DND-41 (cell line): ENCODE results near the gene NCAN.

Experiments used
- ATAC-seq: fragments of 200-7000 bp; cut with Tn5 transposase; 3 replicates; pipeline ENCODE4 v1.9.1; 2021; ENCODE audit warnings: low read depth; ENCODE audit not compliant: insufficient read depth
- DNase-seq: peaks from one replicate; pipeline ENCODE4 v3.0.0-alpha.2; 2020
- H2AFZ ChIP-seq: 2 replicates; pipeline ENCODE4 v1.6.0; 2012; ENCODE audit warnings: low read depth, low read length
- H3K27ac ChIP-seq: 2 replicates; pipeline ENCODE4 v1.5.1; 2012; ENCODE audit warnings: low read length, inconsistent platforms
- H3K27me3 ChIP-seq: fragments of 200-600 bp; sonication (generic); 2 replicates; pipeline ENCODE4 v1.6.0; 2012; ENCODE audit warnings: low read length, mild to moderate bottlenecking, inconsistent platforms; ENCODE audit not compliant: insufficient read depth, poor library complexity
- H3K36me3 ChIP-seq: 2 replicates; pipeline ENCODE4 v1.5.1; 2012; ENCODE audit warnings: low read length, inconsistent platforms; ENCODE audit not compliant: insufficient read depth
- H3K4me1 ChIP-seq: 2 replicates; pipeline ENCODE4 v1.5.1; 2012; ENCODE audit warnings: mild to moderate bottlenecking, low read length; ENCODE audit not compliant: insufficient read depth
- H3K4me2 ChIP-seq: 2 replicates; pipeline ENCODE4 v1.6.0; 2012; ENCODE audit warnings: mild to moderate bottlenecking, moderate library complexity, low read length, inconsistent platforms; ENCODE audit not compliant: insufficient read depth
- H3K4me3 ChIP-seq, 2 experiments: fragments of 200-600 bp in 1 of 2; shearing (Covaris generic) in 1 of 2; 2 replicates each; pipeline ENCODE4 v1.5.1; 2012 to 2016; ENCODE audit warnings: inconsistent platforms in 2 of 2, low read length in 2 of 2, mild to moderate bottlenecking in 2 of 2, low read depth in 1 of 2, moderate library complexity in 1 of 2
- H3K79me2 ChIP-seq: 2 replicates; pipeline ENCODE4 v1.6.0; 2012; ENCODE audit warnings: low read length, inconsistent platforms; ENCODE audit not compliant: insufficient read depth
- H3K9ac ChIP-seq: 2 replicates; pipeline ENCODE4 v1.6.0; 2012; ENCODE audit warnings: low read depth, mild to moderate bottlenecking, inconsistent platforms, low read length, moderate library complexity
- H3K9me3 ChIP-seq: 2 replicates; pipeline ENCODE4 v1.5.1; 2012; ENCODE audit warnings: low read length, moderate library complexity, mild to moderate bottlenecking, inconsistent platforms; ENCODE audit not compliant: insufficient read depth, severe bottlenecking
- H4K20me1 ChIP-seq: 2 replicates; pipeline ENCODE4 v1.6.0; 2012; ENCODE audit warnings: low read length; ENCODE audit not compliant: insufficient read depth
- EZH2 ChIP-seq: IDR thresholded peaks from 3 replicates; pipeline ENCODE4 v1.6.1; 2012; ENCODE audit warnings: borderline replicate concordance, low read depth, mild to moderate bottlenecking, moderate library complexity, low read length, inconsistent platforms; ENCODE audit not compliant: severe bottlenecking
- TF ChIP-seq, protein P1 (sequence below): IDR thresholded peaks from 2 replicates; pipeline ENCODE4 v1.5.1; 2012; ENCODE audit warnings: borderline replicate concordance, low read length, moderate library complexity, mild to moderate bottlenecking; ENCODE audit not compliant: poor library complexity, severe bottlenecking; ENCODE audit errors: extremely low read depth

Gene NCAN

DNA sequence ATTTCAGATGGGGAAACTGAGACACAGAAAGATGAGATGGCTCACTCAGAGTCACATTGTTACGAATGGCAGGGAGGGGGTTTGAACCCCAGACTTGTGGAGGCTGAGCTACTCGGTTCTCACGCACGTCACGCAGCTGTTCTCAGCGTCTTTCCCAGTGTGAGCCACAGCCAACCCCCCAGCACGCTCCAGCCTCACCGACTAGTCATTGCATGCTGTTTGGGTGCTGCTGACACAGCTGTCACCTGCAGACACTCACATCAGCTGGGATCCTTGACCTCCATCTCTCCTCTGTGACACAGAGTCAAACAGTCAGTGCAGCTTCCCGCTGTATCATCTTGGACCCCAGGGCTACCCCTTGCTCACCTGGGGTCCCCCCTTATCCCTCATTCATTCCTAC is 2.4 kb upstream of the NCAN start:
- H3K27ac ChIP-seq: no peak overlapping the region
- H3K4me3 ChIP-seq: no peak overlapping the region
- DNase-seq: no peak
- H3K4me2 ChIP-seq: no peak overlapping the region
- H3K9me3 ChIP-seq: no peaks in the 10 kb centered on the region
- no peak overlapping the region for H2AFZ ChIP-seq
- no peak; the same call in 2 of the 3 replicates for ATAC-seq
- no peaks in the 10 kb centered on the region for H3K79me2 ChIP-seq
- H3K4me1 ChIP-seq: no peaks in the 10 kb centered on the region
- no peaks in the 10 kb centered on the region for H3K36me3 ChIP-seq
- TF ChIP-seq, protein P1, sequence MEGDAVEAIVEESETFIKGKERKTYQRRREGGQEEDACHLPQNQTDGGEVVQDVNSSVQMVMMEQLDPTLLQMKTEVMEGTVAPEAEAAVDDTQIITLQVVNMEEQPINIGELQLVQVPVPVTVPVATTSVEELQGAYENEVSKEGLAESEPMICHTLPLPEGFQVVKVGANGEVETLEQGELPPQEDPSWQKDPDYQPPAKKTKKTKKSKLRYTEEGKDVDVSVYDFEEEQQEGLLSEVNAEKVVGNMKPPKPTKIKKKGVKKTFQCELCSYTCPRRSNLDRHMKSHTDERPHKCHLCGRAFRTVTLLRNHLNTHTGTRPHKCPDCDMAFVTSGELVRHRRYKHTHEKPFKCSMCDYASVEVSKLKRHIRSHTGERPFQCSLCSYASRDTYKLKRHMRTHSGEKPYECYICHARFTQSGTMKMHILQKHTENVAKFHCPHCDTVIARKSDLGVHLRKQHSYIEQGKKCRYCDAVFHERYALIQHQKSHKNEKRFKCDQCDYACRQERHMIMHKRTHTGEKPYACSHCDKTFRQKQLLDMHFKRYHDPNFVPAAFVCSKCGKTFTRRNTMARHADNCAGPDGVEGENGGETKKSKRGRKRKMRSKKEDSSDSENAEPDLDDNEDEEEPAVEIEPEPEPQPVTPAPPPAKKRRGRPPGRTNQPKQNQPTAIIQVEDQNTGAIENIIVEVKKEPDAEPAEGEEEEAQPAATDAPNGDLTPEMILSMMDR: no peak
- TF ChIP-seq EZH2: no peak
- no peaks in the 10 kb centered on the region for H3K27me3 ChIP-seq
- H4K20me1 ChIP-seq: peaks cover 4% of the 10 kb centered on the region; the same call in 1 of the 2 replicates
- H3K9ac ChIP-seq: no peak overlapping the region

DNA sequence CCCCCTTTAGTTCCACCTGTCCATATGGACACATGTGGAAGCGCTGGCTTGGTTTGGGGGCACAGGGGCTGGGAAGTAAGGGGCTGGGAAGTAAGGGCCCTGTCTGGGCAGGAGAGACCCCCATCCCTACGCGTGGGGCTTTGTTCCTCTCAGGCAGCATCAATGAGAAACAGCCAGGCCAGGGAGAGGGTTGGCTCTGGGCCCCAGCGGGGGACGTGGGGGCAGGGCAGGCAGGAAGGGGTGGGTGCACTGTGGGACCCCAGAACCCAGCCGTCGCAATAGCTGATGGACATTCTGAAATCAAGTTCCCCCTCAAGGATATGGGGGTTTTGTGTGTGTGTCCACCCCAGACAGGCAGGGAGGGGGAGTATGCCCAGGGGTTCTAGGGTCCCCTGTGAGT is 1.2 kb downstream of the NCAN start:
- ATAC-seq (no peak), DNase-seq (no peak)
- H3K79me2 ChIP-seq: no peaks in the 10 kb centered on the region
- H3K4me2 ChIP-seq: no peak overlapping the region
- no peaks in the 10 kb centered on the region for H3K27me3 ChIP-seq
- H2AFZ ChIP-seq: no peak overlapping the region
- H3K36me3 ChIP-seq: no peaks in the 10 kb centered on the region
- H3K9ac ChIP-seq: no peak overlapping the region
- H4K20me1 ChIP-seq: peaks cover 8% of the 10 kb centered on the region; the same call in 1 of the 2 replicates
- H3K27ac ChIP-seq: no peak overlapping the region
- H3K4me1 ChIP-seq: no peaks in the 10 kb centered on the region
- no peaks in the 10 kb centered on the region for H3K9me3 ChIP-seq
- H3K4me3 ChIP-seq: no peak overlapping the region
- no peak for TF ChIP-seq EZH2
- TF ChIP-seq, protein P1: no peak

DNA sequence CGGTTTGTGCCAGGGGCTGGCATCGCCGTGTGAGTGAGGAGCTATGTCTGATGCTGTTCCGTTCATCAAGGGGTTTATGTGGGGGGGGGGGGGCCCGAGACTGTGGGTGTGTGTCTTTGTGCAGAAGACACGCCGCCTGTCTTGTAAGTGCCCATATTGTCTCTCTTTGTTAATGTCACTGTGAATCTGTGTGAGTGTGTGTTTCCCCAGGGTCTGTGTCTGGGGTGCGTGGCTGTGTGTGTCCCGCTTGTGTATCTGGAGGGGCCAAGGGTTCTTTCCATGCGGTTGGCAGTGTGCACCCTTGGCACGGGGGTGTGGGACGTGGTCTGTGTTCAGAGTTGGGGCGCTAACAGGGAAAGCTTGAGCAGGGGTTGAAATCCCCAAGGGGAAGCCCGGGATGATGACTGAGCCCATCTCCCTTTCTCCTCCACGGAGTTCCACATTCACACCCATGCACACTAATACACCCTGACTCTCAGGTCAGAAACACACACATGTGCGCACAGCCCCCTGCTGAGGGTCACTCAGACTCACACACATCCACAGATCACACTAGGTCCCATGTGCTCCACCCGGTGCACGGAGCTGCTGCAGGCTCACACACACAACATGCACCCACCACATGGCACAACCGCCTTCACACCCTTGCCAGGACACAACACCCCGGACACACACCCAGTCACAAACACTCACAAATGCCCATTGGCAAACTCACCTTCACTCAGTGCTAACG is 1.8 kb downstream of the NCAN start:
- DNase-seq (no peak), ATAC-seq (no peak)
- no peak overlapping the region for H3K27ac ChIP-seq
- H3K9me3 ChIP-seq: no peaks in the 10 kb centered on the region
- no peak overlapping the region for H2AFZ ChIP-seq
- H3K27me3 ChIP-seq: no peaks in the 10 kb centered on the region
- no peak overlapping the region for H3K4me2 ChIP-seq
- H3K4me1 ChIP-seq: no peaks in the 10 kb centered on the region
- H4K20me1 ChIP-seq: peaks cover 8% of the 10 kb centered on the region; the same call in 1 of the 2 replicates
- no peak overlapping the region for H3K4me3 ChIP-seq
- H3K79me2 ChIP-seq: no peaks in the 10 kb centered on the region
- TF ChIP-seq, protein P1: no peak
- no peak for TF ChIP-seq EZH2
- H3K36me3 ChIP-seq: no peaks in the 10 kb centered on the region
- H3K9ac ChIP-seq: no peak overlapping the region

DNA sequence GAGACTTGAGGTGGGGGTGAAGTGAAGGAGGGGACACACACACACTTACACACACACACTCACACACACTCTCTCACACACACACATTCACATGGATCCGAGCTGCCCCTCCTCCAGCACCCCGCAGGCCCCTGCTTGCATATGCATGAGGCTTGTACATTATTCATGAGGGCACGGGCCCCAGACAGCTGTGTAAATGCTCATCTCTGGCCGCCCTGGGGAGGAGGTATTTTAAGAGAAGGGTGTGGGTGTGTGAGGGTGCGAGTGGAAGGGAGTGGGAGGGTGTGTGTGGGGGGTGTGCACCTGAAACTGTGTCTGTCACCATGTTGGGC is 2.4 kb downstream of the NCAN start:
- TF ChIP-seq EZH2: no peak
- TF ChIP-seq, protein P1: no peak
- Histone ChIP-seq H3K9ac (no peak overlapping the region), H3K27me3 (no peaks in the 10 kb centered on the region), H3K4me1 (no peaks in the 10 kb centered on the region), H3K4me2 (no peak overlapping the region), H4K20me1 (peaks cover 8% of the 10 kb centered on the region; the same call in 1 of the 2 replicates), H3K9me3 (no peaks in the 10 kb centered on the region), H3K4me3 (no peak overlapping the region), H2AFZ (no peak overlapping the region), H3K79me2 (no peaks in the 10 kb centered on the region), H3K27ac (no peak overlapping the region), H3K36me3 (no peaks in the 10 kb centered on the region)
- ATAC-seq: no peak
- DNase-seq: no peak
